DMS79 treated with DMSO at 0.1 percent for 48 hours (cell line): Measurements from ENCODE around the gene FBLL1.
"Not testable (repeated sequence)": the region's sequence is repeated elsewhere in the genome, so short reads cannot be mapped to it uniquely, and the experiment has no call there.

Experiments
- DNase-seq: peaks from one replicate; lab custom pipeline; 2025; lab: John Stamatoyannopoulos, UW

The FBLL1 gene

DNA sequence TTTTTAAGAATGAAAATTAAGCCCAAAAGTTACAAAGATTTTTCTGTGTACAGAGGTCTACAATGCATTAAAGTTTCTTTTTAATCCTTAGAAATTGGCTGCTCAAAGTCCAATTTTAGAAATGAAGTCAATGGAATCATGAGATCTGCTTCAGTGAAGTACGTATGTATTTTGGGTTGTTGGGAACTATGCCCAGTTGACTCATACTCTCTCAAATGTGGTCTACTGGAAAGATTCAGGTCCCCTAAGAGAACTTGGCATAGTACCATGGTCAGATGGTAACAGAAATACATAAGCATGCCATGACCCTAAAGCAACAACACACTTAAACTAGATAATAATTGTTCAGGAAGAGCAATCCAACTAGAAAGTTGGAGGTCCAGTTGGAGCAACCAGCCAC is 23.0 kb downstream of the FBLL1 start:
- DNase-seq: no peak

DNA sequence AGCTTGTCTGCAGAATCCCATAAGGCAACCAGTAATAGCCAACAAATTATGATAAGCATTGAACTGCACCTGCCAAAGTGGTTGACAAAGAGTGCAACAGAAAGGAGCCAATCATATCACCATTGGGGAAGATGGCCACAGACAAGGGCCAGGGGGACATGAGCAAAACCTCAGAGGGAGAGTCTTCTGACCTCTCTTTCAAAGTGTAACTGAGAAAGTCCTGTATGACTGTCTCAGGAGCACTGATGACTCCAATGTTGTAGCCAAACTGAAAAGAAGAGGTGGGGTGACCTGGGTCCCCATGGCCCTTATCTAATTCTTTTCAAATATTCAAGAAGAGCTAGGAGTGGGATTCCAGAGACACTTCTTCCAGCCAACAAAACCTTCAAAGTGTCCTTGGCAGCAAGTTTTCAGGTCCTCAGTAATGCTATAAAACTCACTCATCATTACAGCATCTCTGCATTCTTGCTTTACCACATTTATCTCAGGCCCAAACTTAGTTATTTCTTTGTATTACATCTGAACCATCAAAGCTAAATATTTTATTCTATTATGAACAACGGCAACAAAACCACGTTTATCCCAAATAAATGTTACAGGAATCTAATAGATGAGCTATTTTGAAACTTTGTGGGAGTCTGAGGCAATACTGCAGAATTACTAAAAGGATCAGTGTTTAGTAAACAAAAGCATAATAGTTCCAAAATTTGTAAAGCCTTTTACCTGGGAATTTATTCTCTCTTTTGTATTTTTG is 24.4 kb downstream of the FBLL1 start:
- DNase-seq: no peak

GRCh38 chr5:168557389-168557788 is 28.3 kb downstream of the FBLL1 start:
- DNase-seq: no peak

- DNase-seq: no peak
Measured at GRCh38 chr5:168562279-168562678, 33.2 kb downstream of the FBLL1 start.

DNA sequence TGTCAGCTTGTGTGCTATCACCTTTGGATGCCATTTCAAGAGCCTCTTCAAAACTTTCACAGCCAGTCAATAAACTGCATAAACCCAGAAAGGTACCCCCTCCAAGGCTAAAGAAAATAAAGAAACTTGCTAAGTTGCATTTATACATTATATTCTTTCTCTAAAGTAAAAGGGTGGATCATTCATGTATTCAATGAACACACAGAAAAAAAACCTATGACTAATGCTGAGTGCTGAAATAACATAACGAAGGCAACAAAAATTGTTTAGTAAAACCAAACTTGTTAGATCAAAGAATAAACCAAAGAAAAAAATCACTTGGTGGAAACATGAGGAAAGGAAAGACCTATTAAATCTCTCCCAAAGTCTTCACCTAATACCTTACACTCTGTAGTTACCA is 34.9 kb downstream of the FBLL1 start:
- DNase-seq: no peak

DNA sequence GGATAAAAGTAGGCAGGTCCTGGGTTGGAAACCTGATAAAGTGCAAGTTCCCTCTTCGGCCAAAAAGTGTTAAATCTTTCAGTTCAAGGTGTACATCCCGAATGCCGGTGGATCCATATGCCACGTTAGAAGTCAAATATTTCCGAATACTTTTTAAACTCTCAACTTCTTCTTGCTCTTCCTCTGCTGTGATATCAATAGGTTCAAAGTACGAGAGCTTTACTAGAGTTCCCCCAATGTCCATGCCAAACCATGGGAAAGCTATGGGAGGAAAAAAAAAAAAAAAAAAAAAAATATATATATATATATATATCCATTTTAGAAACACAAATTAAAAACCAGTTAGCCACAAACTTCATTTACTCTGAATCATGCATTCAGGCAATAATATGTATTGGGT is 39.6 kb downstream of the FBLL1 start:
- no peak for DNase-seq

DNA sequence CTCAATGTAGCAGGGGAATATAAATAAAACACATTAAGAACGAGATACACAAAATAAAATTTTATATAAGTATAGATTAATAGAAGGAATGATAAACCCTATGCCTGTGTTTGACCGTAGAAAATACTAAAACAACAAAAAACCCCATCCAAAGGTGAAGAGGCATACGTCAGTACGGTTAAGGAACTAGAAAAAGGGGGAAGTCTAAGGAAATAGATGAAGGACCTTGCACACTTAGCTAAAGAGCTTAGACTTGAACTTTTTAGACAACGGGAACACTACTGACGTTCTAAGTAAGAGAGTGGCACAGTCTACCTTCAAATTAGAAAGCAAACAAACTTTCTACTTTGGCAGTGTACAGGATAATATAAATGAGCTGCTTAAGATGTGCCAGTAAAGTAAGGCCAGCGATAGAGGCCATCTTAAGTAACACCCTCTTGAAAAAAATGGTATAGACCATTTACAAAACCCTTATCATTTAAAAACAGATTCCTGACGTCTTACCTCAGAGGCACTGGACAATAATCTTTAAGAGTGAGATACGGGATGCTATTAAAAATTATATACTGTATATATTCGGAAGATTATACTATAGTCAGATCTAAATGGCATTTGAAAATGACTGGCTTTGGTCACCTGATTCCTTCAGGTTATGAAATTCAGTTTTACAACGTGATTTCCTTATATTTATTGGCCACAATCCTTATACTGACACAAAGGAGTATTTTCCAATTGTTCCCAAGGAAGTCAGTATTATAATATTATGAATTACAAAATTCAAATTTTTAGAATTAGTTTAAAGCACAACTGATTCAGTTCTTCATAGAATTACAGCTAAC is 41.6 kb downstream of the FBLL1 start:
- no peak for DNase-seq

- not testable (repeated sequence) for DNase-seq
Measured at GRCh38 chr5:168573663-168574062, 44.6 kb downstream of the FBLL1 start.

- DNase-seq: not testable (repeated sequence)
Measured at GRCh38 chr5:168574156-168574555, 45.1 kb downstream of the FBLL1 start.

DNA sequence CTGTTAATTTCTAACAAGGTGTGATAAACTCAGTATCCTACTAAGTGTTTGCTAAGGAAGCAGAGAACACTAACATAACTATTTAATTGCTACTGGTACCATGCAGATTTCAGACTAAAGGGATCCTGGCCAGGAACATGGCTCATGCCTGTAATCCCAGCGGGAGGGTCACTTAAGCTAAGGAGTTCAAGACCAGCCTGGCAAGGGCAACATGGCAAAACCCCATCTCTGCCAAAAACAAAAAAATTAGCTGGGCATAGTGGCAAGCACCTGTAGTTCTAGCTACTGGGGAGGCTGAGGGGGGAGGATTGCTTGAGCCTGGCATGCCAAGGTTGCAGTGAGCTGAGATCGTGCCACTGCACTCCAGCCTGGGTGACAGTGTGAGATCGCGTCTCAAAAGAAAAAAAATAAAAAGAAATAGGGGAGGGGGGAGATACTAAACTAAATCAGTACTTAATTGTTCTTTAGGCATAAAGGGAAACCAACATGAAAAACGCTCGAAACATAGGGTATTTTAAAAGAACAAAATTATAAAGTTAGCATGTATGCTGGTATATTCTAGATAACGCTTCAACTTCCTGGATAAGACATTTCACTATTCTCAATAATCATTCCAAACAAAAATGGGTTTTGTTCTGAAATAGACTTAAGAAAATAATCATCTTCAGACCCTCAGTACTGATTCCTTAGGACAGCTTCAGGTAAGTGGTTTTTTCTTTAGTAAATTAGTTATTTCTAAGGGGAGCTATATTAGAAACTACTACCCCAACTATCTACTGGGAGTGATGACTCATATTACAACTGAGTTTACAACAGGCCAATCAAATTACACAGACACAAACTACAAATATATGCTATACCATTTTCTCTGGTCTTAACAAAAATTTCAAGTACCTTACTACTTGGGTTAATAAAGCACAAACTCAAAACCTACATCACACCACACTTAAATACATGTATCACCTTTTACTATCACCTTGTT is 46.6 kb downstream of the FBLL1 start:
- DNase-seq: peak; percentile 42

DNA sequence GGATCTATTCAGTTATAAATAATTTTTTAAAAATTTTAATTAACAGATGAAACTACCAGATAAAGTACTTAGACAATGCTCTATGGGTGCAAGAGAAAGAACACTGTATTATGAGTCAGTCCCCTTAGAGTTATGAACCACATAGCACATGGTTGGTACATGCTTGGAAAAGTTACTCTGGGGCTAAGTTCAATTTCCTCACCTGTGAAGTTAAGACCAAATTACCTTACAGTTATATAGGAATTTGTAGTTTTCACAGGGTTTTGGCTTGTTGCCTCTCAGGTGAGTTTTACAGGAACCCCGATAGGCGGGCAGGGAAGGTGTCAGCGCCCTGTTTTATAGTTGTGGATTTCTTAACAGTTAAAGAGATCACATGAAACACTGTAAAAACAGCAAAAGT is 48.9 kb downstream of the FBLL1 start:
- DNase-seq: no peak

DNA sequence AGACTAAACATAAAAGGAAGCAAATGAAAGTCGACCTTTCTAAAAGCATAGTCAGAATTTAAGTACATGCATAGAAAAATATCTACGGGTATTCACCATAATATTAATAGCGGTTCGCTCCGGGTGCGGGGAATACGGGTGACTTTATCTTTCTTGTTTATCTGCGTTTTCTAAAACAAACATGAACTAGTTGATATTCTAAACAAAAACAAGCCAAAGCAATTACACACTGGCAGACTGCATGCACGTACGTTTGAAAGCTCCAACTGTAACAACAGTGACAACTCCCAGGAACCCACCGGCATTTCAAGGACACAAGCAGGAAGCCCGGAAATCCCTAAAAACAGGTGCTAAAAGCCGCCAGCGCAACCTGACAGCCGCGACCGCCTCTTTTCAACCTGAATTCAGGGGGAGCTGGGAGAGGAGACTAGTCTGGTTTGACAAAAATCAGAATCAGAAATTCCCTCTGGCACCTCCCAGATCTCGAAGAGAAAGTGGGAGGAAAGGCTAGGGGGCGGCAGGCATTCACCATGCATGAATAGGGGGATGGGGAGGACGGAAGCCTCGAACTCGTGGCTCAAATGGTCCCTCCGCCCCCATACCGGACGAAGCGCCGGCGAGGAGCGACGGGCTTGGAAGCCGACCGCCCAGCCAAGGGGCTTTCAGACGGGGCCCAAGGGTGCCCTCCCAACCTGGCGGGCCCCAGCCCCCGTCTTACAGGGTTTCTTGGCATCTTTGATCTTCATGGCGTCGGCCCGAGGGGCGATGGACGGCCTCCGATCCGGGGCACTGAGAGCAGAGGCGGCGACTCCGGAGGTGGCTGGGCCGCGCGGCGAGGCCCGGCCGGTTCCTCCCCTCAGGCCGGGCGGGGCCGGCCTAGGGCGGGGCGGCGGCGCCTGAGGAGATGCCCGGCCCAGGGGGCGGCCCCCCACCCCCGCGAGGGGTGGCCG is 49.7 kb downstream of the FBLL1 start, which contains the start of gene PANK3:
Gene PANK3 (minus strand): TSS at position 831 of the 950 bp plus-strand sequence. CDS start 85 bp downstream, at position 746.
- DNase-seq: peak; percentile 23

DNA sequence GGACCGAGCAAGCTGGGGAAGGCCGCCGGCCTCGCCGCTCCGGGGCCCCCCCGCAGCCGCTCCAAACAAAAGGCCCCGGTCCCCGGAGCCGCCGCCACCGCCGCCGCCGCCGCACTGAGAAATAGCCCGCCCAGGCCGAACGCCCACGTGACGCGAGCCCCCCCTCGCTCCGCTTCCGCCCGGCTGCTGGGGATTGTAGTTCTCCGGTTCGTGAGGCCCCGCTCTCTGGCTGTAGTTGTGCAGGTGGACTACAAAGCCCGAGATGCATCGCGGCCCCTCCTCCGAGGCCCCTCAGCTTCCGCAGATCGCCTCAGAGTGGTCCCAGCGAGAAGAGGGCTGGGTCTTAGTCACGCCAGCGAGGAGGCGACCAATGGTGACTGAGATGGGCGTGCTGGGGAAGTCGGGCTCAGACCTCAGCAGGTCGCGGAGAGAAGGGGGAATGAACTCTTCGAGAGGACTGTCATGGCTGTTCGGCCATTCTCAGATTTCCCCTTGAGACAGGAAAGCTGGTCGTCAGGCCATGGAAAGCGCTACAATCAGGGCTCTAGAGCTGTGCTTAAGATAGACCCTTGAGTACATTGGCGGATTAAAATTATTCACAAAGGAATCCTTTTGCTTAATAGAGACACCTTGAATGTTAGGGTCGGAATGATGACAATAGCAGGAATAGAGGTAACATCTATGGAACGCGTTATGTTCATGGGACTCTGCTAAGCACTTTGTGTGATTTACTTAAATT is 50.6 kb downstream of the FBLL1 start:
- peak; percentile 92 for DNase-seq

- no peak for DNase-seq
Measured at GRCh38 chr5:168580227-168580508, 51.1 kb downstream of the FBLL1 start.
